SK-N-SH treated with all-trans-retinoic acid at 6 μM for 48 hours (cell line): ENCODE measurements around the gene CATSPERD.

Experiments
- ATAC-seq: fragments of 200-7000 bp; cut with Tn5 transposase; 3 replicates; pipeline ENCODE4 v1.9.1; 2020; ENCODE audit warnings: mild to moderate bottlenecking, moderate library complexity
- ARNTL ChIP-seq: fragments of 450-650 bp; formaldehyde crosslinking; IDR thresholded peaks from 2 replicates; pipeline ENCODE4 v1.5.0; 2020; ENCODE audit warnings: low read depth, mild to moderate bottlenecking, moderate library complexity, borderline replicate concordance
- BACH2 ChIP-seq: fragments of 250-450 bp; sonication (Bioruptor Pico); IDR thresholded peaks from 2 replicates; pipeline ENCODE4 v1.9.0; 2021; ENCODE audit warnings: mild to moderate bottlenecking, borderline replicate concordance
- CSDC2 ChIP-seq: fragments of 250-450 bp; sonication (Bioruptor Pico); IDR thresholded peaks from 2 replicates; pipeline ENCODE4 v1.5.0; 2020; ENCODE audit warnings: mild to moderate bottlenecking, moderate library complexity
- ESRRG ChIP-seq: fragments of 250-450 bp; sonication (Bioruptor Pico); IDR thresholded peaks from 2 replicates; pipeline ENCODE4 v1.6.1; 2021; ENCODE audit warnings: mild to moderate bottlenecking
- GLIS3 ChIP-seq: fragments of 250-450 bp; sonication (Bioruptor Pico); IDR thresholded peaks from 2 replicates; pipeline ENCODE4 v1.5.0; 2020; ENCODE audit warnings: mild to moderate bottlenecking, moderate library complexity
- ISL1 ChIP-seq: fragments of 250-450 bp; sonication (Bioruptor Pico); IDR thresholded peaks from 2 replicates; pipeline ENCODE4 v2.1.2; 2022; ENCODE audit warnings: mild to moderate bottlenecking, moderate library complexity
- OSR1 ChIP-seq: fragments of 250-450 bp; sonication (Bioruptor Pico); IDR thresholded peaks from 2 replicates; pipeline ENCODE4 v1.8.0; 2022; ENCODE audit warnings: moderate library complexity, mild to moderate bottlenecking, inconsistent platforms
- PPARA ChIP-seq: fragments of 250-450 bp; sonication (Bioruptor Pico); IDR thresholded peaks from 2 replicates; pipeline ENCODE4 v1.5.0; 2020; ENCODE audit warnings: mild to moderate bottlenecking, borderline replicate concordance
- RARB ChIP-seq: fragments of 250-450 bp; sonication (Bioruptor Pico); IDR thresholded peaks from 2 replicates; pipeline ENCODE4 v1.8.0; 2021; ENCODE audit warnings: mild to moderate bottlenecking, moderate library complexity
- SNAI2 ChIP-seq: fragments of 250-450 bp; sonication (Bioruptor Pico); IDR thresholded peaks from 2 replicates; pipeline ENCODE4 v1.5.0; 2020; ENCODE audit warnings: mild to moderate bottlenecking, moderate library complexity
- TCF4 ChIP-seq: fragments of 250-450 bp; sonication (Bioruptor Pico); IDR thresholded peaks from 2 replicates; pipeline ENCODE4 v1.8.0; 2021; ENCODE audit warnings: mild to moderate bottlenecking, moderate library complexity, borderline replicate concordance
- TOX ChIP-seq: fragments of 250-450 bp; sonication (Bioruptor Pico); IDR thresholded peaks from 2 replicates; pipeline ENCODE4 v1.8.0; 2021; ENCODE audit warnings: mild to moderate bottlenecking, moderate library complexity, borderline replicate concordance
- ZC3H10 ChIP-seq: fragments of 250-450 bp; sonication (Bioruptor Pico); IDR thresholded peaks from 2 replicates; pipeline ENCODE4 v1.5.1; 2021; ENCODE audit warnings: mild to moderate bottlenecking, moderate library complexity
- ZFP3 ChIP-seq: fragments of 250-450 bp; sonication (Bioruptor Pico); IDR thresholded peaks from 2 replicates; pipeline ENCODE4 v1.5.0; 2020; ENCODE audit warnings: mild to moderate bottlenecking, moderate library complexity
- ZFP30 ChIP-seq: fragments of 450-650 bp; formaldehyde crosslinking; IDR thresholded peaks from 2 replicates; pipeline ENCODE4 v1.5.0; 2022; ENCODE audit warnings: mild to moderate bottlenecking, moderate library complexity
- ZNF565 ChIP-seq: fragments of 450-650 bp; formaldehyde crosslinking; conservative IDR thresholded peaks from 2 replicates; pipeline ENCODE4 v1.5.0; 2020; ENCODE audit warnings: low read depth, mild to moderate bottlenecking, moderate library complexity
- ZNF70 ChIP-seq: fragments of 450-650 bp; formaldehyde crosslinking; IDR thresholded peaks from 2 replicates; pipeline ENCODE4 v1.5.0; 2020; ENCODE audit warnings: mild to moderate bottlenecking, moderate library complexity
- ZNF8 ChIP-seq: fragments of 450-650 bp; formaldehyde crosslinking; IDR thresholded peaks from 2 replicates; pipeline ENCODE4 v1.5.0; 2020; ENCODE audit warnings: mild to moderate bottlenecking, moderate library complexity
- TF ChIP-seq, protein P1 (sequence below): fragments of 250-450 bp; sonication (Bioruptor Pico); IDR thresholded peaks from 2 replicates; pipeline ENCODE4 v1.8.0; 2020; ENCODE audit warnings: mild to moderate bottlenecking, moderate library complexity, borderline replicate concordance
- TF ChIP-seq, protein P2 (sequence below): fragments of 250-450 bp; sonication (Bioruptor Pico); IDR thresholded peaks from 2 replicates; pipeline ENCODE4 v1.8.0; 2021; ENCODE audit warnings: low read depth, mild to moderate bottlenecking, moderate library complexity, borderline replicate concordance
- TF ChIP-seq, protein P3 (sequence below): fragments of 250-450 bp; sonication (Bioruptor Pico); IDR thresholded peaks from 2 replicates; pipeline ENCODE4 v1.5.1; 2021; ENCODE audit warnings: mild to moderate bottlenecking, moderate library complexity
- TF ChIP-seq, protein P4 (sequence below): fragments of 250-450 bp; sonication (Bioruptor Pico); IDR thresholded peaks from 2 replicates; pipeline ENCODE4 v1.5.1; 2020; ENCODE audit warnings: low read depth, mild to moderate bottlenecking, moderate library complexity

The CATSPERD gene

DNA sequence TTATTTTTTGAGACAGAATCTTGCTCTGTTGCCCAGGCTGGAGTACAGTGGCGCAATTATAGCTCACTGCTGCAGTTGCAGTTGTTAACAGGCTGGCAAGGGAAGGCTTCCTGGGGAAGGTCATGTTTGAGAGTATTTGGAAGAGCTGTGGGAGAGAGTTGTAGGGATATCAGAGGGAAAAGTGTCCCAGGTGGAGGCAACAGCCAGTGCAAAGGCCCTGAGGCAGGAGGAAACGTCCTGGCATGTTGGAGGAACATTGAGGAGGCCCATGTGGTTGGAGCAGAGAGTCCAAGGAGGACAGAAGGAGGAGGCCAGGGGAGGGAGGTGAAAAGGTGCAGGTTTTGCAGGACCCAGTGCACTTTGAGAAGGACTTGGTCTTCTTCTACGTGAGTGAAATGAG, 72.8 kb downstream of the CATSPERD start:
- TF ChIP-seq CSDC2 (CRISPR knock-in tag) (no peak), TCF4 (CRISPR knock-in tag) (no peak), OSR1 (no peak), ESRRG (CRISPR knock-in tag) (no peak), ZNF8 (no peak), ZC3H10 (CRISPR knock-in tag) (no peak), RARB (no peak), BACH2 (CRISPR knock-in tag) (no peak), ZNF70 (no peak), TOX (CRISPR knock-in tag) (no peak), ZNF565 (CRISPR knock-in tag) (no peak), ARNTL (CRISPR knock-in tag) (no peak), PPARA (no peak), SNAI2 (CRISPR knock-in tag) (no peak), ZFP3 (no peak), GLIS3 (no peak)
- TF ChIP-seq, protein P1, sequence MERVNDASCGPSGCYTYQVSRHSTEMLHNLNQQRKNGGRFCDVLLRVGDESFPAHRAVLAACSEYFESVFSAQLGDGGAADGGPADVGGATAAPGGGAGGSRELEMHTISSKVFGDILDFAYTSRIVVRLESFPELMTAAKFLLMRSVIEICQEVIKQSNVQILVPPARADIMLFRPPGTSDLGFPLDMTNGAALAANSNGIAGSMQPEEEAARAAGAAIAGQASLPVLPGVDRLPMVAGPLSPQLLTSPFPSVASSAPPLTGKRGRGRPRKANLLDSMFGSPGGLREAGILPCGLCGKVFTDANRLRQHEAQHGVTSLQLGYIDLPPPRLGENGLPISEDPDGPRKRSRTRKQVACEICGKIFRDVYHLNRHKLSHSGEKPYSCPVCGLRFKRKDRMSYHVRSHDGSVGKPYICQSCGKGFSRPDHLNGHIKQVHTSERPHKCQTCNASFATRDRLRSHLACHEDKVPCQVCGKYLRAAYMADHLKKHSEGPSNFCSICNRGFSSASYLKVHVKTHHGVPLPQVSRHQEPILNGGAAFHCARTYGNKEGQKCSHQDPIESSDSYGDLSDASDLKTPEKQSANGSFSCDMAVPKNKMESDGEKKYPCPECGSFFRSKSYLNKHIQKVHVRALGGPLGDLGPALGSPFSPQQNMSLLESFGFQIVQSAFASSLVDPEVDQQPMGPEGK (CRISPR knock-in tag) = no peak
- TF ChIP-seq, protein P2, sequence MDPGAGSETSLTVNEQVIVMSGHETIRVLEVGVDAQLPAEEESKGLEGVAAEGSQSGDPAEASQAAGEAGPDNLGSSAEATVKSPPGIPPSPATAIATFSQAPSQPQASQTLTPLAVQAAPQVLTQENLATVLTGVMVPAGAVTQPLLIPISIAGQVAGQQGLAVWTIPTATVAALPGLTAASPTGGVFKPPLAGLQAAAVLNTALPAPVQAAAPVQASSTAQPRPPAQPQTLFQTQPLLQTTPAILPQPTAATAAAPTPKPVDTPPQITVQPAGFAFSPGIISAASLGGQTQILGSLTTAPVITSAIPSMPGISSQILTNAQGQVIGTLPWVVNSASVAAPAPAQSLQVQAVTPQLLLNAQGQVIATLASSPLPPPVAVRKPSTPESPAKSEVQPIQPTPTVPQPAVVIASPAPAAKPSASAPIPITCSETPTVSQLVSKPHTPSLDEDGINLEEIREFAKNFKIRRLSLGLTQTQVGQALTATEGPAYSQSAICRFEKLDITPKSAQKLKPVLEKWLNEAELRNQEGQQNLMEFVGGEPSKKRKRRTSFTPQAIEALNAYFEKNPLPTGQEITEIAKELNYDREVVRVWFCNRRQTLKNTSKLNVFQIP (CRISPR knock-in tag) = no peak
- TF ChIP-seq, protein P3, sequence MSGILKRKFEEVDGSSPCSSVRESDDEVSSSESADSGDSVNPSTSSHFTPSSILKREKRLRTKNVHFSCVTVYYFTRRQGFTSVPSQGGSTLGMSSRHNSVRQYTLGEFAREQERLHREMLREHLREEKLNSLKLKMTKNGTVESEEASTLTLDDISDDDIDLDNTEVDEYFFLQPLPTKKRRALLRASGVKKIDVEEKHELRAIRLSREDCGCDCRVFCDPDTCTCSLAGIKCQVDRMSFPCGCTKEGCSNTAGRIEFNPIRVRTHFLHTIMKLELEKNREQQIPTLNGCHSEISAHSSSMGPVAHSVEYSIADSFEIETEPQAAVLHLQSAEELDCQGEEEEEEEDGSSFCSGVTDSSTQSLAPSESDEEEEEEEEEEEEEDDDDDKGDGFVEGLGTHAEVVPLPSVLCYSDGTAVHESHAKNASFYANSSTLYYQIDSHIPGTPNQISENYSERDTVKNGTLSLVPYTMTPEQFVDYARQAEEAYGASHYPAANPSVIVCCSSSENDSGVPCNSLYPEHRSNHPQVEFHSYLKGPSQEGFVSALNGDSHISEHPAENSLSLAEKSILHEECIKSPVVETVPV = no peak
- TF ChIP-seq, protein P4, sequence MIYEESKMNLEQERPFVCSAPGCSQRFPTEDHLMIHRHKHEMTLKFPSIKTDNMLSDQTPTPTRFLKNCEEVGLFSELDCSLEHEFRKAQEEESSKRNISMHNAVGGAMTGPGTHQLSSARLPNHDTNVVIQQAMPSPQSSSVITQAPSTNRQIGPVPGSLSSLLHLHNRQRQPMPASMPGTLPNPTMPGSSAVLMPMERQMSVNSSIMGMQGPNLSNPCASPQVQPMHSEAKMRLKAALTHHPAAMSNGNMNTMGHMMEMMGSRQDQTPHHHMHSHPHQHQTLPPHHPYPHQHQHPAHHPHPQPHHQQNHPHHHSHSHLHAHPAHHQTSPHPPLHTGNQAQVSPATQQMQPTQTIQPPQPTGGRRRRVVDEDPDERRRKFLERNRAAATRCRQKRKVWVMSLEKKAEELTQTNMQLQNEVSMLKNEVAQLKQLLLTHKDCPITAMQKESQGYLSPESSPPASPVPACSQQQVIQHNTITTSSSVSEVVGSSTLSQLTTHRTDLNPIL = no peak
- ATAC-seq = no peak

DNA sequence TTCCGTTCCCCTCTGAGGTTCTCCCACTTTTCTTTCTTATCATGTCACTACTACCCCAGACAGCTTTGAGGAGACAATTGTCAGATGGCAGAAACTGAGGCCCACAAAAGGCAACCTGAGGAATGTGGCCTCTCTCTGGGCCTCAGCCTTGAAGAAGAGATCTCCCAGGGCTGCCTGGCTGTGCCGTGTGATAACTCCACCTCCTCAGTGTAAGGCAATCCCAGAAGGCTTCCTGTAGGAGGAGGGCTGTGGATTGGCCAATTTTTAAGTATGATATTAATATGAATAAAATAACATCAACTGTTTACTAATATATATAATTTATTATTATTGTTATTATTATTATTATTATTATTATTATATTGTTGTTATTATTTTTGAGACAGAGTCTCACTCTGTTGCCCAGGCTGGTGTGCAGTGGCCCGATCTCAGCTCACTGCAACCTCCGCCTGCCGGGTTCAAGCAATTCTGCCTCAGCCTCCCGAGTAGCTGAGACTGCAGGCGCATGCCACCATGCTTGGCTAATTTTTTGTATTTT, 75.0 kb downstream of the CATSPERD start:
- TF ChIP-seq, protein P1 (CRISPR knock-in tag) = no peak
- TF ChIP-seq, protein P2 (CRISPR knock-in tag) = no peak
- no peak for TF ChIP-seq ESRRG (CRISPR knock-in tag)
- TF ChIP-seq ISL1 (CRISPR knock-in tag) = no peak
- no peak for TF ChIP-seq ZFP30 (CRISPR knock-in tag)
- TF ChIP-seq OSR1 = no peak
- TF ChIP-seq, protein P4 = no peak
- TF ChIP-seq, protein P3 = no peak
- no peak for TF ChIP-seq GLIS3
- TF ChIP-seq ARNTL (CRISPR knock-in tag) = no peak
- TF ChIP-seq RARB = no peak
- no peak for TF ChIP-seq PPARA
- no peak for TF ChIP-seq ZFP3
- TF ChIP-seq CSDC2 (CRISPR knock-in tag) = no peak
- no peak for TF ChIP-seq ZNF565 (CRISPR knock-in tag)
- no peak for TF ChIP-seq TOX (CRISPR knock-in tag)
- TF ChIP-seq ZC3H10 (CRISPR knock-in tag) = no peak
- TF ChIP-seq, all 23 proteins: peak for 0
- ATAC-seq = no peak
